Measurements from ENCODE around the gene FAP.
A peak's percentile ranks its signal among the peaks of the same experiment; 100 is the strongest.

FAP gene

GRCh38 chr2:162185541-162186232 lies 57.6 kb downstream of the FAP start:
- DNase-seq (ENCODE audit: low read depth) = no peak

- no peak for DNase-seq (ENCODE audit: low read depth)
Measured at GRCh38 chr2:162184821-162185450, 58.3 kb downstream of the FAP start.

- DNase-seq (ENCODE audit: low read depth) = no peak
Measured at GRCh38 chr2:162184359-162184758, 58.9 kb downstream of the FAP start.

- no peak for DNase-seq (ENCODE audit: low read depth)
Measured at GRCh38 chr2:162182395-162182794, 60.9 kb downstream of the FAP start.

- no peak for DNase-seq (ENCODE audit: low read depth)
Measured at GRCh38 chr2:162177301-162177700, 65.9 kb downstream of the FAP start.

- DNase-seq (ENCODE audit: low read depth) = no peak
Measured at GRCh38 chr2:162175714-162176113, 67.5 kb downstream of the FAP start.

GRCh38 chr2:162174746-162175145 lies 68.5 kb downstream of the FAP start:
- no peak for DNase-seq (ENCODE audit: low read depth)

GRCh38 chr2:162172802-162173370 lies 70.4 kb downstream of the FAP start:
- no peak for DNase-seq (ENCODE audit: low read depth)

GRCh38 chr2:162166745-162167144 lies 76.5 kb downstream of the FAP start:
- DNase-seq (ENCODE audit: low read depth) = no peak

- DNase-seq (ENCODE audit: low read depth) = no peak
Measured at GRCh38 chr2:162166174-162166573, 77.1 kb downstream of the FAP start.

GRCh38 chr2:162164802-162165201 lies 78.4 kb downstream of the FAP start:
- no peak for DNase-seq (ENCODE audit: low read depth)

GRCh38 chr2:162159446-162159845 lies 83.8 kb downstream of the FAP start:
- DNase-seq (ENCODE audit: low read depth) = no peak

- no peak for DNase-seq (ENCODE audit: low read depth)
Measured at GRCh38 chr2:162156149-162156548, 87.1 kb downstream of the FAP start.

GRCh38 chr2:162155093-162155492 lies 88.2 kb downstream of the FAP start:
- no peak for DNase-seq (ENCODE audit: low read depth)

GRCh38 chr2:162153608-162154224 lies 89.5 kb downstream of the FAP start:
- DNase-seq (ENCODE audit: low read depth) = peak; percentile 38

- DNase-seq (ENCODE audit: low read depth) = no peak
Measured at GRCh38 chr2:162152147-162152546, 91.1 kb downstream of the FAP start, which contains the start of gene GCG. GCG (minus strand) TSS chr2:162152247; CDS start chr2:162149178, 3,069 bp downstream.

GRCh38 chr2:162149940-162150339 lies 93.3 kb downstream of the FAP start:
- DNase-seq (ENCODE audit: low read depth) = no peak

- DNase-seq (ENCODE audit: low read depth) = no peak
Measured at GRCh38 chr2:162149466-162149865, 93.8 kb downstream of the FAP start.

- no peak for DNase-seq (ENCODE audit: low read depth)
Measured at GRCh38 chr2:162148956-162149355, 94.3 kb downstream of the FAP start.

GRCh38 chr2:162143969-162144368 lies 99.3 kb downstream of the FAP start:
- DNase-seq (ENCODE audit: low read depth) = no peak

- no peak for DNase-seq (ENCODE audit: low read depth)
Measured at GRCh38 chr2:162138310-162138709, 104.9 kb downstream of the FAP start.

- no peak for DNase-seq (ENCODE audit: low read depth)
Measured at GRCh38 chr2:162127422-162127821, 115.8 kb downstream of the FAP start.

- DNase-seq (ENCODE audit: low read depth) = no peak
Measured at GRCh38 chr2:162126527-162126926, 116.7 kb downstream of the FAP start.
